Mesendoderm (in vitro differentiated cells): Measurements from ENCODE around the gene NKD1.
A peak's percentile ranks its signal among the peaks of the same experiment; 100 is the strongest.

Source experiments
- DNase-seq: peaks from one replicate; pipeline ENCODE4 v3.0.0; 2013
- H2AK5ac ChIP-seq: 2 replicates; pipeline ENCODE4 v1.6.1; 2013; ENCODE audit warnings: low read length, inconsistent platforms
- H2BK120ac ChIP-seq: 2 replicates; pipeline ENCODE4 v1.6.1; 2013; ENCODE audit warnings: low read depth, mild to moderate bottlenecking, low read length, moderate library complexity, mixed read lengths
- H2BK15ac ChIP-seq: replicated peaks from 2 replicates; pipeline ENCODE4 v1.6.1; 2013; ENCODE audit warnings: low read depth, mild to moderate bottlenecking, moderate library complexity
- H2BK5ac ChIP-seq: 2 replicates; pipeline ENCODE4 v1.6.1; 2013; ENCODE audit warnings: low read length, inconsistent platforms
- H3K18ac ChIP-seq: 2 replicates; pipeline ENCODE4 v1.6.1; 2013; ENCODE audit warnings: mild to moderate bottlenecking, low read length, mixed read lengths
- H3K23ac ChIP-seq: one replicate; pipeline ENCODE4 v1.6.1; 2013; ENCODE audit warnings: low read length
- H3K27ac ChIP-seq: 2 replicates; pipeline ENCODE4 v1.5.1; 2013; ENCODE audit warnings: low read depth, mild to moderate bottlenecking, inconsistent platforms, low read length, moderate library complexity
- H3K27me3 ChIP-seq: 2 replicates; pipeline ENCODE4 v1.6.1; 2013; ENCODE audit warnings: low read length, control low read depth, mild to moderate bottlenecking, inconsistent platforms; ENCODE audit not compliant: insufficient read depth, poor library complexity
- H3K36me3 ChIP-seq: 2 replicates; pipeline ENCODE4 v1.6.1; 2013; ENCODE audit warnings: low read length, inconsistent platforms; ENCODE audit not compliant: control insufficient read depth, insufficient read depth
- H3K4ac ChIP-seq: one replicate; pipeline ENCODE4 v1.6.1; 2013; ENCODE audit warnings: low read depth, mild to moderate bottlenecking, low read length, moderate library complexity
- H3K4me1 ChIP-seq: 2 replicates; pipeline ENCODE4 v1.6.1; 2013; ENCODE audit warnings: low read depth, low read length, inconsistent platforms; ENCODE audit not compliant: control insufficient read depth
- H3K4me2 ChIP-seq: 2 replicates; pipeline ENCODE4 v1.6.1; 2013; ENCODE audit warnings: low read length
- H3K4me3 ChIP-seq: 2 replicates; pipeline ENCODE4 v1.5.1; 2013; ENCODE audit warnings: mild to moderate bottlenecking, low read length
- H3K56ac ChIP-seq: one replicate; pipeline ENCODE4 v1.6.1; 2013; ENCODE audit warnings: low read length
- H3K79me1 ChIP-seq: 2 replicates; pipeline ENCODE4 v1.6.1; 2013; ENCODE audit warnings: low read length, inconsistent platforms
- H3K79me2 ChIP-seq: 2 replicates; pipeline ENCODE4 v1.6.1; 2013; ENCODE audit warnings: mild to moderate bottlenecking, low read length; ENCODE audit not compliant: control insufficient read depth, insufficient read depth
- H3K9ac ChIP-seq: 2 replicates; pipeline ENCODE4 v1.6.1; 2013; ENCODE audit warnings: low read length, inconsistent platforms
- H4K5ac ChIP-seq: one replicate; pipeline ENCODE4 v1.6.1; 2013; ENCODE audit warnings: low read length
- H4K8ac ChIP-seq: one replicate; pipeline ENCODE4 v1.6.1; 2013; ENCODE audit warnings: low read depth, mild to moderate bottlenecking, control low read depth, low read length, moderate library complexity
- WGBS: extraction: QIAGEN DNeasy Blood & Tissue Kit; methylation state at CpG from one replicate; pipeline ENCODE4 v1.1.7; 2013; ENCODE audit warnings: low lambda C conversion rate, missing lambda C conversion rate; ENCODE audit not compliant: insufficient coverage; ENCODE audit errors: extremely low coverage; 5-methylcytosine and 5-hydroxymethylcytosine counted together

The NKD1 gene

DNA sequence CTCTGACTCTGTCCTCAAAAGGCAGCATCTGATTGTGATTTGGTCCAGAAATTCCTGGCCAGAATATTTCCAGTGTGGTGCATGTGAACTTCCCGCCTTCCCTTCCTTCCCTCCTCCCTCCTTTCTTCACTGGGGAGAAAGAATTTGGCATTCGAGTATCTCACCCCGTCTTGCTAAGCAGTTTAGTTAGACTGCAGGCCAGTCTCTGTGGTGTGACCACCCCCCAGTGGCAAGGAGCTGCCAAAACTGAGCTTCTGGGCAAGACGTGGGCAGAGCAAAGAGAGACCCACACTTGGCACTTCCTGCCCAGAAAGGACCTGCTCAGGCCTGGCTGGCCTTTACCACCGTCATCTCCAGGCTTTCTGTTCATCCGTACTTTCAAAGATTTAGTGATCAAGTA is 96.5 kb downstream of the NKD1 start:
- no peak overlapping the region for H3K4me3 ChIP-seq
- peaks cover 3% of the 10 kb centered on the region for H3K4me1 ChIP-seq
- H3K27ac ChIP-seq: no peak overlapping the region
- H4K5ac ChIP-seq: no peak overlapping the region
- H3K79me1 ChIP-seq: no peaks in the 10 kb centered on the region
- no peak overlapping the region for H3K4ac ChIP-seq
- peak; percentile 68 for DNase-seq
- no peaks in the 10 kb centered on the region for H3K79me2 ChIP-seq
- no peak overlapping the region for H4K8ac ChIP-seq
- H3K23ac ChIP-seq: no peak overlapping the region
- no peak overlapping the region for H2BK120ac ChIP-seq
- no peaks in the 10 kb centered on the region for H3K36me3 ChIP-seq
- H3K56ac ChIP-seq: no peak overlapping the region
- WGBS: no CpG with 5 or more reads among the region's 6 CpGs
- no peak overlapping the region for H3K4me2 ChIP-seq
- H2AK5ac ChIP-seq: no peak overlapping the region
- H3K9ac ChIP-seq: no peak overlapping the region
- H2BK5ac ChIP-seq: no peak overlapping the region
- H3K18ac ChIP-seq: no peak overlapping the region
- H3K27me3 ChIP-seq: no peaks in the 10 kb centered on the region
- no peak overlapping the region for H2BK15ac ChIP-seq

DNA sequence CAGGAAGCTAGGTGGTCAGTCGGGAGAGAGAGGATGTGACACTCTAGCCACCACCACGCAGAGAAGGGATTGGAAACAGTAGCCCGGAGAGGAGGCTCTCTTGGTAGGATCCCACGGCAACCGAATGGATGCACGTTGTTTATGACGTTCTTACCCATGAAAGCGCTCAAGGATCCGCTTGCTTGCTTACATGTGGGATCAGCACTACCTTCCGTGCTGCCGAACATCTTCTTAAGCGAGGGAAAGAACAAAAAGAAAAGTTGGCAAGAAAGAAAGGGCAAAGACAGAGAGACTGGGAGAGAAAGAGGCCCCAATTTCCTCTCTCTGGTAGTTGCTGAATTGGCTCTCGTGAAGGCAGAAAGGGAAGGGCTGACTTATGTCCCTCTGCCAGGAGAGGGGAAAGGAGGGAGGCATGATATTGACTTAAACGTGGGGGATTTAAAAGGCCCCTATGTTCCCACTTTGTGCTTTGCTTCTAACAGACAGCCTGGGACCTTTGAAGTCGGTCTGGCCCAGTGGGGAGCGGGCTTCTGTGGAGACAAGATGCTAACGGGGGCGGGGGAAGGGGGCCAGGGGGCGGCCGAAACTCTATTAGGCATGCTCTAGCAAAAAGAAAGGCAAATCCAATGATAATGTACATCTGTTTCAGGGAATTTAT is 97.5 kb downstream of the NKD1 start:
- H3K4me1 ChIP-seq: peaks cover 3% of the 10 kb centered on the region
- H3K27ac ChIP-seq: no peak overlapping the region
- H3K4me2 ChIP-seq: no peak overlapping the region
- no peak overlapping the region for H2BK5ac ChIP-seq
- no peak overlapping the region for H2AK5ac ChIP-seq
- H3K79me1 ChIP-seq: no peaks in the 10 kb centered on the region
- peak overlapping the region; percentile 57 for H3K56ac ChIP-seq
- no peak overlapping the region for H2BK15ac ChIP-seq
- no CpG with 5 or more reads among the region's 20 CpGs for WGBS
- H4K8ac ChIP-seq: no peak overlapping the region
- H3K27me3 ChIP-seq: no peaks in the 10 kb centered on the region
- no peak overlapping the region for H3K18ac ChIP-seq
- H3K36me3 ChIP-seq: no peaks in the 10 kb centered on the region
- H3K79me2 ChIP-seq: no peaks in the 10 kb centered on the region
- H3K9ac ChIP-seq: peak overlapping the region; percentile 16
- DNase-seq: no peak
- no peak overlapping the region for H3K4me3 ChIP-seq
- H3K4ac ChIP-seq: no peak overlapping the region
- no peak overlapping the region for H3K23ac ChIP-seq
- H2BK120ac ChIP-seq: no peak overlapping the region
- no peak overlapping the region for H4K5ac ChIP-seq

DNA sequence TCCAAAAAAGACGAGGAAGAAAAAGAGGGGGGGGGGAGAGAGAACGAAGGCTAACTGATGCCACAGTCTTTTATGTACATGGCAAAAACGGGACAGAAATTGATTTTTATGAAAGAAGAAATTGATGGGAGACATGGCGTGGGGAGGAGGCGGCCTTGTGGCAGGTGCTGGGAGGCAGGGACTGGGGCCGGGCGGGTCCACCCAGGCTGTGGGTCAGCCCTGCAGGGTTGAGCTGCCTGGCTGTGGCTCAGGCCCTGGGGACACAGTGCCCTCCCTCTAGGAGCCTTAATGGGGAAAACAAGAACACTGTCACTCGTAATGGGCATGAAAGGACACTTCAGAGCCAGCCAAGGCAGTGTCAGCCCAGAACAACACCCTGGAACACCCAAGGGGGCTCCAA is 98.1 kb downstream of the NKD1 start:
- no peaks in the 10 kb centered on the region for H3K27me3 ChIP-seq
- H3K27ac ChIP-seq: no peak overlapping the region
- H3K18ac ChIP-seq: no peak overlapping the region
- H2AK5ac ChIP-seq: no peak overlapping the region
- H3K4me1 ChIP-seq: peaks cover 3% of the 10 kb centered on the region
- no peak overlapping the region for H3K23ac ChIP-seq
- no peak overlapping the region for H4K5ac ChIP-seq
- H2BK120ac ChIP-seq: no peak overlapping the region
- DNase-seq: no peak
- no peak overlapping the region for H3K4me3 ChIP-seq
- WGBS: no CpG with 5 or more reads among the region's 8 CpGs
- no peak overlapping the region for H3K4ac ChIP-seq
- H2BK15ac ChIP-seq: no peak overlapping the region
- no peak overlapping the region for H4K8ac ChIP-seq
- H3K79me2 ChIP-seq: no peaks in the 10 kb centered on the region
- H3K9ac ChIP-seq: no peak overlapping the region
- H3K4me2 ChIP-seq: no peak overlapping the region
- no peak overlapping the region for H3K56ac ChIP-seq
- H3K36me3 ChIP-seq: no peaks in the 10 kb centered on the region
- H2BK5ac ChIP-seq: no peak overlapping the region
- H3K79me1 ChIP-seq: no peaks in the 10 kb centered on the region

DNA sequence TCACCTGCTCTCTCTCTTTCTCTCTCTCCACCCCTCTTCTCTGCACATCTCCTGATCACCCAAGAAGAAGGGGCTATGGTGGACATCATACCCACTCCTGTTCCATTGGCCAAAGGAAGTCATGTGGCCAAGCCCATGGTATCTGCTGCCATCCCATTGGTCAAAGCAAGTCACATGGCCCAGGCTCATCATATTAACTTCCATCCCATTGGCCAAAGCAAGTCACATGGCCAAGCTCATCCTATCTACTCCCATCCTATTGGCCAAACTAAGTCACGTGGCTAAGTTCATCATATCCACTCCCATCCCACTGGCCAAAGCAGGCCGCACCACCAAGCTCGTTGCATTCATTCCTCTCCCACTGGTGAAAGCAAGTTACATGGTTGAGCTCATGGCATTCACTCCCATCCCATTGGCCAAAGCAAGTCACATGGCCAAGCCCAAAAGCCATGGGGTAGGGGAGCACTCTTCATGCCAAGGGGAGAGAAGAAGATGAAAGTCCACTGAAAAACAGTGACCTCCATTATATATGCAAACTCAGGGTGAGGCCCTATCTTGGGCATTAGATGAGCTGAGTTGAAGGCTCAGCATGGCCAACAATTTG is 103.7 kb downstream of the NKD1 start:
- no peak overlapping the region for H4K8ac ChIP-seq
- peak overlapping the region; percentile 42 for H2BK5ac ChIP-seq
- H3K4me1 ChIP-seq: peaks cover 4% of the 10 kb centered on the region
- WGBS: no CpG with 5 or more reads among the region's 3 CpGs
- no peak overlapping the region for H3K4ac ChIP-seq
- no peaks in the 10 kb centered on the region for H3K36me3 ChIP-seq
- H2BK120ac ChIP-seq: no peak overlapping the region
- no peak for DNase-seq
- H2AK5ac ChIP-seq: peak overlapping the region; percentile 85
- no peak overlapping the region for H2BK15ac ChIP-seq
- no peak overlapping the region for H3K56ac ChIP-seq
- H3K79me1 ChIP-seq: no peaks in the 10 kb centered on the region
- no peak overlapping the region for H3K27ac ChIP-seq
- H3K4me2 ChIP-seq: no peak overlapping the region
- H3K27me3 ChIP-seq: no peaks in the 10 kb centered on the region
- no peak overlapping the region for H3K9ac ChIP-seq
- H3K4me3 ChIP-seq: no peak overlapping the region
- no peak overlapping the region for H4K5ac ChIP-seq
- no peak overlapping the region for H3K23ac ChIP-seq
- no peaks in the 10 kb centered on the region for H3K79me2 ChIP-seq
- no peak overlapping the region for H3K18ac ChIP-seq

DNA sequence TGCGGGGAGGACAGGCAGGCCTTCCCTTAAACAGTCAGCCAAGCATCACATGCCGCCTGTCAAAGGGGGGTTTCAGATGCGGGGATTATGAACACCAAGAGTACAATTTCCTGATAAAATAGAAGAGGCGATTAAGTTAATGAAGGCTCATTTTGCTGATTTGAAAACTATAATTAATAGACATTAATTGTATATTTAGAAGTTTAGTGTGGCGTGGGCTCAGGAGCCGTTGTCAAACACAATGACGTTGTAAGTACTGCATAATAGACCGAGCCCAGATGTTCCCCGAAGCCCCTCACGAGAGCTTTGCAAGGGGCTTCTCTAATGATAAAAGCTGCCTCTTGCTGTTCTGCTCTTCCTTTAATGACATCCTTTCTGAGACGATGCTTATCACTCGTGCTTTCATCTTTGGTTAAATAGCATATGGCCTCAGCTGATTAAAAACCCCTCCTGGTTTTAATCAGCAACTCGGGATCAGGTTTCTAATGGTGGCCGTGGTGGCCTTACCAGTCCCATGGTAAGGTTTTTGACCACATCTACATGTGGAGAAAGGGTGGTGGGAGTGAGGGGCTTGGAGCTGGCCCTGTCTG is 104.7 kb downstream of the NKD1 start:
- no peak overlapping the region for H3K23ac ChIP-seq
- peaks cover 5% of the 10 kb centered on the region for H3K4me1 ChIP-seq
- H3K4me2 ChIP-seq: no peak overlapping the region
- H3K9ac ChIP-seq: peak overlapping the region; percentile 16
- no peaks in the 10 kb centered on the region for H3K79me1 ChIP-seq
- no peak overlapping the region for H2BK120ac ChIP-seq
- no peak overlapping the region for H2BK15ac ChIP-seq
- peak overlapping the region; percentile 98 for H2AK5ac ChIP-seq
- H4K5ac ChIP-seq: no peak overlapping the region
- H2BK5ac ChIP-seq: peak overlapping the region; percentile 92
- H3K4ac ChIP-seq: no peak overlapping the region
- H3K36me3 ChIP-seq: no peaks in the 10 kb centered on the region
- no peak overlapping the region for H3K18ac ChIP-seq
- peak overlapping the region; percentile 65 for H3K56ac ChIP-seq
- H3K79me2 ChIP-seq: no peaks in the 10 kb centered on the region
- no peak overlapping the region for H3K4me3 ChIP-seq
- peak; percentile 86 for DNase-seq
- no peak overlapping the region for H3K27ac ChIP-seq
- WGBS: no CpG with 5 or more reads among the region's 14 CpGs
- no peak overlapping the region for H4K8ac ChIP-seq
- H3K27me3 ChIP-seq: no peaks in the 10 kb centered on the region
